ENCODE measurements around the gene RPL7A.

GRCh38 chr9:133333566-133333965, 14.5 kb upstream of the RPL7A start:
- TF ChIP-seq JUN (IDR thresholded peaks at IDR 0.05; ENCODE audit: borderline replicate concordance, insufficient read depth, insufficient read length, low read depth) (no peak), EZH2 (IDR thresholded peaks at IDR 0.05; ENCODE audit: borderline replicate concordance, low read depth, low read length, severe bottlenecking) (no peak), POLR2AphosphoS5 (IDR thresholded peaks at IDR 0.05; ENCODE audit: insufficient read depth, low read depth, low read length) (no peak), POLR2A (IDR thresholded peaks at IDR 0.05; ENCODE audit: low read depth, low read length) (no peak), FOS (IDR thresholded peaks at IDR 0.05; ENCODE audit: borderline replicate concordance, insufficient read depth, low read length) (no peak), MYC (IDR thresholded peaks at IDR 0.05; ENCODE audit: low read depth, low read length) (no peak), GATA2 (IDR thresholded peaks at IDR 0.05; ENCODE audit: insufficient read depth, insufficient read length, low read depth, low read length) (no peak)
- TF ChIP-seq, protein P1, sequence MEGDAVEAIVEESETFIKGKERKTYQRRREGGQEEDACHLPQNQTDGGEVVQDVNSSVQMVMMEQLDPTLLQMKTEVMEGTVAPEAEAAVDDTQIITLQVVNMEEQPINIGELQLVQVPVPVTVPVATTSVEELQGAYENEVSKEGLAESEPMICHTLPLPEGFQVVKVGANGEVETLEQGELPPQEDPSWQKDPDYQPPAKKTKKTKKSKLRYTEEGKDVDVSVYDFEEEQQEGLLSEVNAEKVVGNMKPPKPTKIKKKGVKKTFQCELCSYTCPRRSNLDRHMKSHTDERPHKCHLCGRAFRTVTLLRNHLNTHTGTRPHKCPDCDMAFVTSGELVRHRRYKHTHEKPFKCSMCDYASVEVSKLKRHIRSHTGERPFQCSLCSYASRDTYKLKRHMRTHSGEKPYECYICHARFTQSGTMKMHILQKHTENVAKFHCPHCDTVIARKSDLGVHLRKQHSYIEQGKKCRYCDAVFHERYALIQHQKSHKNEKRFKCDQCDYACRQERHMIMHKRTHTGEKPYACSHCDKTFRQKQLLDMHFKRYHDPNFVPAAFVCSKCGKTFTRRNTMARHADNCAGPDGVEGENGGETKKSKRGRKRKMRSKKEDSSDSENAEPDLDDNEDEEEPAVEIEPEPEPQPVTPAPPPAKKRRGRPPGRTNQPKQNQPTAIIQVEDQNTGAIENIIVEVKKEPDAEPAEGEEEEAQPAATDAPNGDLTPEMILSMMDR (IDR thresholded peaks at IDR 0.05; ENCODE audit: extremely low read depth in 1 of 2, insufficient read depth in 1 of 2, low read depth in 1 of 2, low read length in 2 of 2), result no peak
- TF ChIP-seq, protein P2, sequence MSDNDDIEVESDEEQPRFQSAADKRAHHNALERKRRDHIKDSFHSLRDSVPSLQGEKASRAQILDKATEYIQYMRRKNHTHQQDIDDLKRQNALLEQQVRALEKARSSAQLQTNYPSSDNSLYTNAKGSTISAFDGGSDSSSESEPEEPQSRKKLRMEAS (IDR thresholded peaks at IDR 0.05; ENCODE audit: insufficient read depth, insufficient read length), result no peak
